GM21367 (cell line): ENCODE data around the gene GPR180.
"Not testable (repeated sequence)": the region's sequence is repeated elsewhere in the genome, so short reads cannot be mapped to it uniquely, and the experiment has no call there.

Experiments
- ATAC-seq: cut with Tn5 transposase; IDR thresholded peaks from one replicate; pipeline ENCODE4 v1.9.1; 2021; ENCODE audit not compliant: unreplicated experiment

Gene GPR180

GRCh38 chr13:94595950-94596574, 5.6 kb upstream of the GPR180 start, which contains the start of gene TGDS:
Gene TGDS (minus strand): TSS chr13:94596152. CDS start chr13:94596136, 16 bp downstream.
- ATAC-seq, result peak; percentile 96

DNA sequence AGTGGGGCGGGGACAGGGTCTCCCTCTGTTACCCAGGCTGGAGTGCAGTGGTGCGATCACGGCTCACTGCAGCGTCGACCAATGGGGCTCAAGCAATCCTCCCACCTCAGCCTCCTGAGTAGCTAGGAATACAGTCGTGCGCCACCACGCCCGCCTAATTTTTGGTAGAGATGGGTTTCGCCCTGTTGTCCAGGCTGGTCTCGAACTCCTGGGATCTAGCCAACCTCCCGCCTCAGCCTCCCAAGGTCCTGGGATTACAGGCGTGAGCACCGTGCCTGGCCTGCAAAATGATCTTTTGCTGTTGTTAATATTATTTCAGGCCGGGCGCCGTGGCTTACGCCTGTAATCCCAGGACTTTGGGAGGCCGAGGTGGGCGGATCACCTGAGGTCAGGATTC, 5.1 kb upstream of the GPR180 start:
- no peak for ATAC-seq

GRCh38 chr13:94598281-94598680, 3.4 kb upstream of the GPR180 start:
- ATAC-seq, result no peak

DNA sequence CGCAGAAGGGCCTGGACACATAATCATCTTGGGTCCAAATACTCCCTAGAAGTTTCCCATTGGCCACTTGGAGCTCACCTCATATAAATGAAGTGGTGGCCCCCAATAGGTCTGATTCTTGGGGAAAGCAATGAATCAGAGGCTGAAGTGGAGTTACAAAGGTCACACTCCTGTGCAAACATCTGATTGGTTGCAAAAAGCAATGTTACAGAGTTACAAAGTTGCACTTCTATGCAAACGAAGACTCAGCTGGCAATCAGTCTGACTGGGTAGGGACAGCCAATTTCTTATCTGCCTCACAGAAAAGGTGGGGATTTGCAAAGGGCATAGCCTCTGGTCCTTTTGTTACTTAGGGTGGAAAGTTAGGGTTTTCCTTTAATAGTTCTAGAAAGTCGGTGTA, 1.8 kb upstream of the GPR180 start:
- ATAC-seq, result no peak

GRCh38 chr13:94602467-94602866, 810 bp downstream of the GPR180 start:
- ATAC-seq, result no peak

- ATAC-seq, result no peak
These were observed 5.4 kb downstream of the GPR180 start for GRCh38 chr13:94607056-94607455.

DNA sequence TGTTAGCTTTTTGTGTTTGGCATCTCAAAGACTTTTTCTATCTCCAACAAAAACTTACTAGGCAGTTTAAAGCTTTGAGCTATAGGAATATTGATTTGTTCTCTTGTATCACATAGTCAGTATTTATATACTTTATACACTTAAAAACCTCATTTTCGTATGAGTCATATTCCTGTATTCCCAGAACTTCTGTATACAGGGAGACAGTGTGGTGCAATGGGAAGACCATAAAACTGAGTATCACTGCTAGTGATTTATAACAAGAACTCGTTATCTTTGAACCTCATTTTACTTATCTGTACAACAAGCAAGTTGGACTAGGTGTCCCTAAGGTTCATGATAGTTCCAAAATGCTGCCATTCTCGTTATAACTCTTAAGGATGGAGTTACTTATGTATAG, 6.3 kb downstream of the GPR180 start:
- no peak for ATAC-seq

DNA sequence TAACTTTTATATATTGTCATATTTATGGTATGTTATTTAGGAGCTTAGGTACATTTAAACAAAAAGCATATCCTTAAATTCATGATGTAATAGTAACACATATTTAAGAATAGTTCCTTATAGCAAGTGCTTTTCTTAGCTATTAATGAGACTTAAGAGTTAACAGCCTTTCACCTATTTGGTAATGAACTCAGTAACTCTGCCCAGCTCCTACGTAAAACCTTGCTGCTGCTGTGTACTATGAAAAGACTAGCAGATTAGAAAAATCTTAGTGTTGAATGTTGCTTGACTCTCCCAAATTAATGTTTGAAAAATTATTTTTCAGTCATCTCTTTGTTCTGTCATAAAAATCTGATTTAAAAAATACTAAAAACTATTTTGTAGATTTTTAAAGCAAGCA, 6.9 kb downstream of the GPR180 start:
- no peak for ATAC-seq

DNA sequence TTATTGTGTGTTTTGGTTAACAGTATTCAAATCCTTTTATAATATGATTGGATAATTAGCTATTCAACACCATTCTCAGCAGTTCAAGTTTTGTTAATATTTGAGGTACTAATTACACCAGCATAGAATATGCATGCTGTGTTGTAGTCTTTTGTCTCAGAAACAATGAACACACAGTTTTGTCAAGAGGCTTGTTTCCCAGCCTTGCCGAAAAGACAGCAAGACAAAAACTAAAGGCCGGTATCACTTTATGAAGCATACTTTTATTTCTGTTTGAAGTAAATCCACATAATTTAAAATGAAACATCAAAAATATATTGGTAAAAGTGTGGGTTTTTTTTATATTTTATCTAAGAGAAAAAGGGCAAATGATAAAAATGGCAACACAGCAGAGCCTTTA, 7.5 kb downstream of the GPR180 start:
- ATAC-seq, result no peak

DNA sequence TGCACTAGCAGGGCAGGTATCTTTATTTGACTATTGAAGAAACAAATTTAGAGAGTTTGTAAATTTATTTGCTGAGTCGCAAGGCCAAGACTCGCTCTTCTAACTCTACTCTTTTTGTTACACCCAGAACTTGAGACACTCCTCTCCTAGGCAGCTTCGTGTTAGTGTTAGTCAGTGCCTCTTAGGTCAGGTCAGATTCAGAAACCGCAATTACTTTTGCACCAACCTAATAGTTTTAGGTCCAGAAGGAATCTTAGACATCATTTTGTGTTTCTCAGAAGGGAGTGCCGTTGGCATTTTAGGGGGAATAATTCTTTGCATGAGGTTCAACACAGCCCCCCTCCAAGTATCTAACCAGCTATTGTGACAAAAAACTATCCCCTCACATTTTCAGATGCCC, 8.8 kb downstream of the GPR180 start:
- ATAC-seq, result no peak

- ATAC-seq, result no peak
These were observed 10.4 kb downstream of the GPR180 start for GRCh38 chr13:94612050-94612449.

GRCh38 chr13:94613051-94613450, 11.4 kb downstream of the GPR180 start:
- no peak for ATAC-seq

DNA sequence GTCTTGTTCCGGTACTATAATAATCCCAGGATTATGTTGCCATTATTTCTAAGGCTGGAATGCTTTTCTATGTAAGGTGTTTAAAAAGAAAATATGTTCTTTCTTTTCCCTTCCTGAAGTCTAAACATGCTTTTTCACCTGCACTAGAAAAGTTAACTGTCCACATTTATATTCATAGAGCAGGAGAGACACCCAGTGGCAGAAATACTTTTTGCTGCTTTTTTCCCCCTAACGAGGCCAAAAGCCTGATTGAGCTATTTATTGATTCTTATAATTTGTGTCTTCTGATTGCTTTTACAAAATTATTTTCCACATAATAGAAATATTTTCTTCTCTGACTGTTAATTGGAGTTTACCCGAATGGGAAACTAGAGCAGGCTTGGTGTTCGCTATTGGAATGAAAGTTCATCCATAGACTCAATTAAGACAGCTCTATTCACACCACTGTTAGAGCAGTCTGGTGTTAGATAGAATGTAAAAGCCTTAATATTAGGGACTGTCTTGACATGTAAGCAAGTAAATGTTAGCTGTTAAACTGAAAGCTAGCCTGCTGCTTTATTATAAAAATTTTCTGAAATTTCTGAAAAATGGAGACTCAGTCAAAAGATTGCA, 15.8 kb downstream of the GPR180 start:
- ATAC-seq, result no peak

DNA sequence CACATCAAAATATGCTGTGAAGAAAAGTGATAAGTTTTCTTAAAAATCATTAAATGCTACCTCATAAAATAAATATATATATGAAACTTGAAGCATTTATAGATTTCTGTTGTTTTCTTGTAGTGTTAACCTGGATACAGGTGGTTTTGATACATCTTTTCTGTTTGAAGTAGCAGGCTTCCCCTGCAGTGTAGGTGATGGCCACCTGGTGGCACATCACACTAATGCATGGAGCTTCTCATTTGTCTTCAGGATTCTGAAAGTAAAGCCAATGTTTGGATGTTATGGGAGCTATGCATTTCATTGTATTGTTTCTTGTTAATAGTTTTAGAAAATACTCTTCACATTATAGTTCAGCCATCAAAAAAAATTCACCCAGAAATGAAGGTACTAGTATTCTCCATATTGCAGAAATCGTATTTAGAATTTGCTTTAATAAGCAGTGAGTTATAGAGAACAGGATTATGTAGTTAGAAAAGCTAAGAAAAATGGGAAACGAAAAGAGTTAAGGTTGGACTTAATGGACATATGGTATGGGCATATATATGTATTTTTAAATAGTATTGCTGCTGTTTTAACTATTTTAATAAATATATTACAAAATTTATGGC, 18.7 kb downstream of the GPR180 start:
- ATAC-seq, result peak; percentile 68

GRCh38 chr13:94622344-94622743, 20.7 kb downstream of the GPR180 start:
- no peak for ATAC-seq

- no peak for ATAC-seq
These were observed 21.7 kb downstream of the GPR180 start for GRCh38 chr13:94623316-94623715.

DNA sequence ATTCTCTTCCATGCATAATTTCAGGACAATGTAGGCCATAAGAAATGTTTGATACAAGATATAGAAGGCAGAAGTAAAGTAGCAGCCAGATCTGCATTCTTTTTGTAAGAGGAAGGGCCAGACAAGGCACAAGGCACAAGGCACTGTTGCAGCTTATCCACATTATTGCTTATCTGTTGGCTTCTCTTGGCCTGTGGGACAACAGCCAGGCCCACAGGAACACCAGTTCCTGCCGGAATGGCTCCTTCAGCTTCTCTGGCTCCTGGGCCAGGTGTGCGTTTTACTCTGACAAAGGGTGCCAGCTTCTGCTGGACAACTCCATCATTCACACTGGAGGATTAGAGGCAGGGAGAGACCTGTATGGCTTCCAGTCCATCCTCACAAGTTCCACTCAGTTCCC, 29.2 kb downstream of the GPR180 start:
- no peak for ATAC-seq

DNA sequence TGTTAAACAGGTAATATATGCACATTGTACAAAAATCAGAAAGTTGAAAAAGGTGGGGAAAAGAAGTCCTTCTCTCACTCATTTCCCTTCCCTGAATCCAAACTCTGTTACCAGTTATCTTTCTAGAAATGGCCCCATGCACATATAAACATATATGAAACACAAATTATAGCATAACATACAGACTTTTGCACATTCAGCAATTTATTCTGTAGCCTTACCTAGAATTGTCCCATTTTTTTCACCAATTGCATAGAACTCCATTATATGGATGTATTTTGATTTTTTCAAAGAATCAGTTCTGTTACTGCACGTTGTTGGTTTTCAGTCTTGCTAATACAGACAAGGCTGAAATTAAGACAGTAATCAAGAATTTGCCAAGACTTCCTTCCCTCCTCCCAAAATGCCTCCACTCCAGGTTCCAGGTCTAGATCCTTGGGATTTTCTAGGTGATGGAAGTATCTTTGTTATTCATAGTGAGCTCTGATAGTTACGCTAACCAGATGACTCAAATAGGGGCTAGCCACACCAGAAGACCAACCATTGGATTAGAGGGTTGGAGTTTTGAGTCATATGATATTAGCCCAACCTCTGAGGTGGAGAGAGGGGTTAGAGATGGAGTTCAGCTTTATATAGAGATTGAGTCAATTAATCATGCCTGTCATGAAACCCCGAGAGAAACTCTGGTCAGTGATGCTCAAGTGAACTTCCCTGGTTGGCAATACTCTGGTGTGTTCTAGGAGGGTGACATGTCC, 30.7 kb downstream of the GPR180 start:
- ATAC-seq, result no peak

DNA sequence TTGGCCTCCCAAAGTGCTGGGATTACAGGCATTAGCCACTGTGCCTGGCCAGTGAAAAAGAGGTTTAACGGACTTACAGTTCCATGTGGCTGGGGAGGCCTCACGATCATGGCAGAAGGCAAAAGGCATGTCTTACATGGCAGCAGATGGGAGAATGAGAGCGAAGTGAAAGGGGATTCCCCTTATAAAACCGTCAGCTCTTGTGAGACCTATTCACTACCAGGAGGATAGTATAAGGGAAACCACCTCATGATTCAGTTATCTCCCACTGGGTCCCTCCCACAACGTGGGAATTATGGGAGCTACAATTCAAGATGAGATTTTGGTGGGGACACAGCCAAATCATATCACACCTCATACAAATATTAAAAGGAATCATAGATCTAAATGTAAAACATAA, 34.4 kb downstream of the GPR180 start:
- not testable (repeated sequence) for ATAC-seq

DNA sequence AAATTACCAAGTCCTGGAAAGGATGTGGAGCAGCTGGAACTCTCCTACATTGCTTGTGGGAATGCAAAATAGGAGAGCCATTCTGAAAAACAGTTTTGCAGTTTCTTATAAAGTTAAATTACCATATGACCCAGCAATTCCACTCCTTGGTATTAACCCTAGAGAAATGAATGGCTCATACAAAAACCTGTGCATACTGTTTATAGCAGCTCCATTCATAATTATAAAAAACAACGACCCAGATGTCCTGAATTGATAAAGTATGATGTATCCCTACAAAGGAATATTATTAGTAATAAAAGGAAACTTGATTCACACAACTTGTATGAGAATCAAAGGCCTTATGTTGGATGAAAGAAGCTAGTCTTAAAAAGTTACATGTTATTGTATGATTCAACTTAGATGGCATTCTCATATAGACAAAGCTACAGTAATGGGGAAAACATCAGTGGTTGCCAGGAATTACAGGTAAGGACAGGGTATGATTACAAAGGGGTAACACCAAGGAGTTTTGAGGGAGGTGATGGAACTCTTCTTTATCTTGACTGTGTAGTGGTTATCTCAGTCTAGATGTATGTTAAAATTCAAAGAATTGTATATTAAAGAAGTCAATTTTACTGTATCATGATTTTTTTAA, 35.4 kb downstream of the GPR180 start:
- ATAC-seq, result no peak

- not testable (repeated sequence) for ATAC-seq
These were observed 36.0 kb downstream of the GPR180 start for GRCh38 chr13:94637677-94638076.
